IMR-90 (cell line): ENCODE results near the gene ADAMTS16. TPM values are rescaled to one million over a fixed set of nuclear protein-coding genes. Genes with fewer than 3 reads are reported as not detected.

ENCODE experiments used
- ATAC-seq: fragments of 200-7000 bp; cut with Tn5 transposase; 2 replicates; pipeline ENCODE4 v1.9.1; 2020; ENCODE audit warnings: low read depth, mild to moderate bottlenecking, moderate library complexity
- BruUV-seq: library from RNA; stranded (reverse); fragments of 400-500 nt; replicated peaks from 2 replicates; lab custom pipeline; 2021; lab: Mats Ljungman, UMichigan
- CTCF ChIA-PET: fragments of 300-600 bp; formaldehyde crosslinking; extraction: SDS; loops from one replicate; lab custom pipeline; 2021; ENCODE audit warnings: antibody characterized with exemption; lab: Yijun Ruan, JAX
- POLR2A ChIA-PET: fragments of 300-600 bp; sonication (Branson Sonifier 250); formaldehyde crosslinking; loops from one replicate; lab custom pipeline; 2022; ENCODE audit warnings: antibody characterized with exemption; ENCODE audit not compliant: unreplicated experiment; lab: Charles Lee
- DNase-seq: peaks from one replicate; pipeline ENCODE4 v3.0.0; 2013
- H2AFZ ChIP-seq: replicated peaks from 2 replicates; pipeline ENCODE3; 2013; ENCODE audit warnings: low read length, mild to moderate bottlenecking; ENCODE audit not compliant: poor library complexity
- H2AK5ac ChIP-seq: 2 replicates; pipeline ENCODE4 v1.6.1; 2013; ENCODE audit warnings: low read depth, low read length, inconsistent platforms
- H2AK9ac ChIP-seq: replicated peaks from 2 replicates; pipeline ENCODE3; 2013; ENCODE audit warnings: mild to moderate bottlenecking, low read depth, low read length, moderate library complexity; ENCODE audit not compliant: poor library complexity
- H2BK120ac ChIP-seq: 2 replicates; pipeline ENCODE4 v1.6.1; 2013; ENCODE audit warnings: low read depth, low read length, inconsistent platforms
- H2BK15ac ChIP-seq: 3 replicates; pipeline ENCODE4 v1.6.1; 2013; ENCODE audit warnings: low read depth, low read length, inconsistent platforms
- H2BK20ac ChIP-seq: 2 replicates; pipeline ENCODE4 v1.6.1; 2013; ENCODE audit warnings: low read depth, mild to moderate bottlenecking, inconsistent platforms, low read length, moderate library complexity
- H2BK5ac ChIP-seq: 2 replicates; pipeline ENCODE4 v1.6.1; 2013; ENCODE audit warnings: mild to moderate bottlenecking, low read depth, low read length, inconsistent platforms; ENCODE audit not compliant: poor library complexity, severe bottlenecking
- H3K14ac ChIP-seq: replicated peaks from 2 replicates; pipeline ENCODE4 v1.6.1; 2013; ENCODE audit warnings: low read depth, low read length, inconsistent platforms
- H3K18ac ChIP-seq: 2 replicates; pipeline ENCODE4 v1.6.1; 2013; ENCODE audit warnings: low read depth, low read length, control low read depth
- H3K23ac ChIP-seq: 2 replicates; pipeline ENCODE4 v1.6.1; 2013; ENCODE audit warnings: low read depth, low read length, inconsistent platforms
- H3K27ac ChIP-seq: 2 replicates; pipeline ENCODE4 v1.5.1; 2013; ENCODE audit warnings: mild to moderate bottlenecking, control low read depth, low read length; ENCODE audit not compliant: insufficient read depth
- H3K27me3 ChIP-seq: 2 replicates; pipeline ENCODE4 v1.6.1; 2013; ENCODE audit warnings: low read length; ENCODE audit not compliant: control insufficient read depth, insufficient read depth
- H3K36me3 ChIP-seq: 2 replicates; pipeline ENCODE4 v1.6.1; 2013; ENCODE audit warnings: low read length, mixed read lengths; ENCODE audit not compliant: control insufficient read depth, insufficient read depth
- H3K4ac ChIP-seq: 2 replicates; pipeline ENCODE4 v1.6.1; 2013; ENCODE audit warnings: low read depth, low read length, inconsistent platforms
- H3K4me1 ChIP-seq: 2 replicates; pipeline ENCODE4 v1.6.1; 2013; ENCODE audit warnings: low read length, mixed read lengths; ENCODE audit not compliant: control insufficient read depth, insufficient read depth
- H3K4me2 ChIP-seq: 2 replicates; pipeline ENCODE4 v1.6.1; 2013; ENCODE audit warnings: low read depth, mild to moderate bottlenecking, control low read depth, low read length, moderate library complexity
- H3K4me3 ChIP-seq: 2 replicates; pipeline ENCODE4 v1.5.1; 2013; ENCODE audit warnings: low read depth, mild to moderate bottlenecking, control low read depth, low read length, moderate library complexity; ENCODE audit not compliant: insufficient read depth
- H3K56ac ChIP-seq: 2 replicates; pipeline ENCODE4 v1.6.1; 2013; ENCODE audit warnings: low read length, inconsistent platforms; ENCODE audit not compliant: insufficient read depth; ENCODE audit errors: extremely low read depth
- H3K79me1 ChIP-seq, 2 experiments: 2 replicates each; pipeline ENCODE4 v1.6.1; 2013; ENCODE audit warnings: low read length in 2 of 2, inconsistent platforms in 1 of 2, low read depth in 1 of 2
- H3K9ac ChIP-seq: 2 replicates; pipeline ENCODE4 v1.6.1; 2013; ENCODE audit warnings: low read depth, low read length, control low read depth
- H3K9me1 ChIP-seq: 2 replicates; pipeline ENCODE4 v1.6.1; 2013; ENCODE audit warnings: low read length, inconsistent platforms; ENCODE audit not compliant: insufficient read depth
- H3K9me3 ChIP-seq: 2 replicates; pipeline ENCODE4 v1.6.1; 2013; ENCODE audit warnings: low read length; ENCODE audit not compliant: control insufficient read depth, insufficient read depth
- H4K20me1 ChIP-seq: 2 replicates; pipeline ENCODE4 v1.6.1; 2013; ENCODE audit warnings: low read length, inconsistent platforms; ENCODE audit not compliant: insufficient read depth
- H4K5ac ChIP-seq: 2 replicates; pipeline ENCODE4 v1.6.1; 2013; ENCODE audit warnings: mild to moderate bottlenecking, low read depth, low read length, control low read depth
- H4K8ac ChIP-seq, 2 experiments: 2 replicates each; pipeline ENCODE4 v1.6.1; 2013; ENCODE audit warnings: low read depth in 2 of 2, low read length in 2 of 2, control low read depth in 1 of 2, inconsistent platforms in 1 of 2
- H4K91ac ChIP-seq: 2 replicates; pipeline ENCODE4 v1.6.1; 2013; ENCODE audit warnings: low read depth, low read length, inconsistent platforms; ENCODE audit not compliant: insufficient read depth
- CEBPB ChIP-seq: IDR thresholded peaks from 2 replicates; pipeline ENCODE4 v1.6.1; 2012; ENCODE audit warnings: low read depth, low read length, improper control_type of control experiment
- CHD1 ChIP-seq: IDR thresholded peaks from 2 replicates; pipeline ENCODE4 v1.6.1; 2012; ENCODE audit warnings: low read depth, low read length, improper control_type of control experiment
- FOS ChIP-seq: fragments of 150-350 bp; IDR thresholded peaks from 2 replicates; pipeline ENCODE4 v1.6.1; 2016; ENCODE audit warnings: low read depth, low read length
- MAFK ChIP-seq: IDR thresholded peaks from 2 replicates; pipeline ENCODE4 v1.6.1; 2012; ENCODE audit warnings: low read depth, low read length, improper control_type of control experiment
- MXI1 ChIP-seq: IDR thresholded peaks from 2 replicates; pipeline ENCODE4 v1.6.1; 2012; ENCODE audit warnings: low read depth, mild to moderate bottlenecking, low read length, moderate library complexity, borderline replicate concordance
- RCOR1 ChIP-seq: IDR thresholded peaks from 2 replicates; pipeline ENCODE4 v1.6.1; 2012; ENCODE audit warnings: mild to moderate bottlenecking, low read length, improper control_type of control experiment; ENCODE audit not compliant: insufficient replicate concordance
- RFX5 ChIP-seq: IDR thresholded peaks from 2 replicates; pipeline ENCODE4 v1.8.0; 2012; ENCODE audit warnings: low read depth, mild to moderate bottlenecking, low read length, moderate library complexity
- USF2 ChIP-seq: fragments of 150-350 bp; IDR thresholded peaks from 2 replicates; pipeline ENCODE4 v1.6.1; 2017; ENCODE audit warnings: mild to moderate bottlenecking, antibody characterized with exemption, low read length, low read depth
- WGBS, 2 experiments: methylation state at CpG; one replicate each; pipeline versions ENCODE4 v1.1.5 to v1.1.7; 2013; ENCODE audit warnings: missing lambda C conversion rate in 2 of 2; ENCODE audit not compliant: insufficient read length in 1 of 2; ENCODE audit errors: extremely low coverage in 2 of 2; 5-methylcytosine and 5-hydroxymethylcytosine counted together
- dilution Hi-C: fragments of 300-500 bp; cut with HindIII; formaldehyde crosslinking; loops from one replicate; pipeline ENCODE4 v1.14.3; 2018; ENCODE audit warnings: low sequenced_read_pairs; ENCODE audit not compliant: unreplicated experiment
- in situ Hi-C: fragments of 300-500 bp; cut with MboI; formaldehyde crosslinking; loops from 3 replicates; pipeline ENCODE4 v1.14.3; 2019; ENCODE audit warnings: low sequenced_read_pairs, inconsistent platforms, mixed read lengths
- intact Hi-C: fragments of 100-400 bp; cut with micrococcal nuclease; formaldehyde crosslinking; loops from 2 replicates; pipeline ENCODE4 v1.10.0; 2022
- polyA plus RNA-seq, 3 experiments: library from polyadenylated mRNA; depleted of rRNA; stranded (reverse); fragments of >200 nt; gene quantifications; 2 replicates each; pipeline ENCODE4 v1.2.3, GENCODE V29; 2012; ENCODE audit warnings: low replicate concordance in 1 of 3
- total RNA-seq: library from RNA; depleted of rRNA; stranded (reverse); fragments of >200 nt; gene quantifications from 2 replicates; pipeline ENCODE4 v1.2.3, GENCODE V29; 2012

Gene ADAMTS16
- total and polyA plus RNA-seq, 2 of the 4 experiments (the other 2 are of a cell fraction) = 0.09 to 0.18 TPM

- Histone ChIP-seq H2BK120ac (no peak overlapping the region), H3K9me3 (peaks cover 2% of the 10 kb centered on the region), H3K4ac (no peak overlapping the region), H4K20me1 (no peaks in the 10 kb centered on the region), H3K9me1 (no peaks in the 10 kb centered on the region), H4K91ac (no peak overlapping the region), H2AK5ac (no peak overlapping the region), H2BK20ac (no peak overlapping the region), H3K27ac (no peak overlapping the region), H2BK15ac (no peak overlapping the region), H2AK9ac (no peak overlapping the region), H2BK5ac (no peak overlapping the region), H4K8ac (no peak overlapping the region), H3K9ac (no peak overlapping the region), H3K4me2 (no peak overlapping the region), H3K56ac (no peak overlapping the region), H2AFZ (no peak overlapping the region), H3K14ac (no peak overlapping the region), H3K18ac (no peak overlapping the region), H4K5ac (no peak overlapping the region), H3K27me3 (no peaks in the 10 kb centered on the region), H3K36me3 (no peaks in the 10 kb centered on the region), H3K79me1 (no peaks in the 10 kb centered on the region), H3K4me1 (no peaks in the 10 kb centered on the region), H3K4me3 (no peak overlapping the region), H3K23ac (no peak overlapping the region)
- intact Hi-C loops = no loop called here
- ChIA-PET POLR2A (no interaction called here), CTCF (no interaction called here)
- ATAC-seq = peak; percentile 21
- no TSS peak for BruUV-seq
- in situ Hi-C loops = no loop called here
- 0% methylated on average over 2 of the region's 4 CpGs; no CpG with 5 or more reads in 1 of the 2 experiments for WGBS, 2 experiments
- no peak for TF ChIP-seq MAFK
- TF ChIP-seq CHD1 = no peak
- TF ChIP-seq RFX5 = no peak
- TF ChIP-seq USF2 = no peak
- no peak for TF ChIP-seq RCOR1
- TF ChIP-seq CEBPB = no peak
- no peak for TF ChIP-seq FOS
- no peak for TF ChIP-seq MXI1
- peak; percentile 29 for DNase-seq
- dilution Hi-C loops = no loop called here
These were observed 195.7 kb downstream of the ADAMTS16 start for GRCh38 chr5:5335700-5336264.
